Activated naive CD4-positive, alpha-beta T cell (primary cell): Measurements from ENCODE around the gene C6orf89.
"Not testable (repeated sequence)": the region's sequence is repeated elsewhere in the genome, so short reads cannot be mapped to it uniquely, and the experiment has no call there.

Source experiments
- DNase-seq, 4 experiments: peaks; one replicate each; lab custom pipeline; 2025; lab: John Stamatoyannopoulos, UW

C6orf89 gene

DNA sequence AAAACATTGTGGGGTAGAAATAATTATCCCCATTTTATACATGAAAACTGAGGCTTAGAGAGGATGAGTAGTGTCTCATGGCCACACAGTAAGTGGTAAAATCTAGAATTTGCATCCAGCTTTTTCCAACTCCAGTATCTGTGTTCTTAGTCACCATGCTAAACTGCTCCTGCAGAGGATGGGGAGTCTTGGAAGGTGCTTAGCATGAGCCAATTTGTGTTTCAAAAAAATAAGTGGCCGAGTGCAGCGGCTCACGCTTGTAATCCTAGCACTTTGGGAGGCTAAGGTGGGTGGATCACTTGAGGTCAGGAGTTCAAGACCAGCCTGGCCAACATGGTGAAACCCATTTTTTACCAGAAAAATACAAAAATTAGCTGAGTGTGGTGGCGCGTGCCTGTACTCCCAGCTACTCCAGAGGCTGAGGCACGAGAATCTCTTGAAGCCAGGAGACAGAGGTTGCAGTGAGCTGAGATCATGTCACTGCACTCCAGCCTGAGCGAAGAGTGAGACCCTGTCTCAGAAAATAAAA lies 2.4 kb downstream of the C6orf89 start:
- no peak for DNase-seq

DNA sequence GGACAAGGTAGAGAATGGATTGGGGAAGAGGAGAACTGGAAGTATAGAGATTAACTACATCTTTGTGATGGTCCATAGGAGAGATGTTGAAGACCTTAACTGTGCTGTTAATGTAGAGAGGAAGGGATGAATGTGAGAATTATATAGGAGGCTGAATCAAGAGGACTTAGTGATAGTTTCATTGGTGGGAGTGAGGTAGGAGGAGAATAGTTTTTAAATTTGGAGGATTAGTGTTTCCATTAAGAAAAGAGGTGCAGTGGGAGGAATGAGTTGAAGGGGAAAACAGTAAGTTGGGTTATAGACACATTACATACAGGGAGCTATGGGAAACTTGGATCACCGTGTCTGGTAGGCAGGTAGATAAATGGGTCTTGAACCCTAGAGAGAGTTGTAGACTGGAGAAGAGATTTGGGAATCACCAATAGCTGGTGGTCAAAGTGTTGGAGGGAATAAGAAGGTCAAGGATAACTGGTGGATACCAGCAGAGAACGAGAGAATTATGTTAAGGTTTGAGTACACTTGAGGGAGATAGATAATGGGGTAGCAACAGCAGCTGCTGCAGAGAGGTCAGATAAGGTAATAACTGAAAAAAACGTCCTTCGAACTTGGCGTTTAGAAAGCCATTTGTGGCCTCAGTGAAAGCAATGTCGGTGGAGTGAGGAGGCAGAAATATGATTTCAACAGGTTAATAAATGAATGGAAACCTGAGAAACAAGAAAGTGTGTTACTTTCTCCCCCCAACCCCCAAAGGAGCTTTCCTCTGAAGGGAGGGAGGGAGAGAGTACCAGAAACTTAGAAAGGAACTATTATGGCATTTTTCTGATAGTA lies 3.1 kb downstream of the C6orf89 start:
- no peak for DNase-seq

DNA sequence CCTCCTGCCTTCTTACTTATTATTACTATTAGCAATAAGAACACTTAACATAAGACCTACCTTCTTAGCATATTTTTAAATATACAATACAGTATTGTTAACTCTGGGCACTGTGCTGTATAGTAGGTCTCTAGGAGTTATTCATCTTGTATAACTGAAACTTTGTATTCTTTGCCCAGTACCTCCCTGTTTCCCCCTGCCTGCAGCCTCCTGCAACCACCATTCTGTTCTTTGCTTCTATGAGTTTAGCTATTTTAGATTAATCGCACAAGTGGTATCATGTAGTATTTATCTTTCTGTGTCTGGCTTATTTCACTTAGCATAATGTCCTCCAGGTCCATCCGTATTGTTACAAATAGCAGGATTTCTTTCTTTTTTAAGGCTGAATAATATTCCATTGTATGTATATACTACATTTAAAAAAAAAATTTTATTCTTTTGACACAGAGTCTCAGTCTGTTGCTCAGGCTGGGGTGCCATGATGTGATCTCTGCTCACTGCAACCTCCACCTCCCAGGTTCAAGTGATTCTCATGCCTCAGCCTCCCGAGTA lies 4.4 kb downstream of the C6orf89 start:
- DNase-seq = no peak

DNA sequence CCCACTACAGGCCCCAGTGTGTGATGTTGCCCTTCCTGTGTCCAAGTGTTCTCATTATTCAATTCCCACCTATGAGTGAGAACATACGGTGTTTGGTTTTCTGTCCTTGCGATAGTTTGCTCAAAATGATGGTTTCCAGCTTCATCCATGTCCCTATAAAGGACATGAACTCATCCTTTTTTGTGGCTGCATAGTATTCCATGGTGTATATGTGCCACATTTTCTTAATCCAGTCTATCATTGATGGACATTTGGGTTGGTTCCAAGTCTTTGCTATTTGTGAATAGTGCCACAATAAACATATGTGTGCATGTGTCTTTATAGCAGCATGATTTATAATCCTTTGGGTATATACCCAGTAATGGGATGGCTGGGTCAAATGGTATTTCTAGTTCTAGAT lies 5.4 kb downstream of the C6orf89 start:
- DNase-seq = not testable (repeated sequence)

DNA sequence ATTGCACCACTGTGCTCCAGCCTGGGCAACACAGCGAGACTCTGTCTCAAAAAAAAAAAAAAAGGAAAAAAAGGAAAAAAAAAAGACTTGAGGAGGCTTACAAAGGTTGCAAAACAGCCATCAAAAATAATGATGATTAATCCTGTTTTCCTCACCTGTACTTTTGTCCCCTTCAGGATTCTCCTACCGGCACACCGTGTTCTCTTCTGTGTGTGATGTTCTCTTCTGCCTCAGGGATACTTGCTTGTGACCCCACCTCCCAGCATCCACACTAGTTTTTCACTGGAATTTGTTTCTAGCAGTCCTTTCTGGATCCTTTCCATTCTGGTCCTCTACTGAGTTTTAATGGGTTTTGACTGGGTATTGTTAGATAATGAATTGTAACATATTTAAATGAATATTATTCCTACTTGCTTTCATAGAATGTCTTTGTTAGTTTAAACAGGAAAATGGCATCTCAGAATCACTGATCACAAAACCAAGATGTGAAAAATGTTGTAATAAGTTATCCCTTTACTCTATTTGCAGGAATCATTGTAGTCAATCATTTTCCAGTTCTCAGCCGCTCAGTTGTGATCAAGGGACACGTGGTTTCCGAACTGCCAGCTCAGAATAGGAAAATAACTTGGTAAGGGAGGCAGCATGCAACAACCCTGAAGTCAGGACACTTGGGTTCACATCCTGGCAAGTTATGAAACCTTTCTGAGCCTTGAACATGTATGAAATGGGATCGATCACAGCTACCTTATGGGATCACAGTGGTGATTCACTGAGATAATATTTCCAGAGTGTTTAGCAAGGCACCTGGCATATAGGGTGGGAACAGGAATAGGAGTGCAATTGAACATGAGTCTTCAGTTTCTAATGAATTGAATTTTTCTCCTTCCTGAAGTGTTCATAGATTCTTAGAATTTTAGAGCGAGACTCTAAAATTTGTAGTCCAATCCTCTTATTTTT lies 8.5 kb downstream of the C6orf89 start:
- no peak for DNase-seq

DNA sequence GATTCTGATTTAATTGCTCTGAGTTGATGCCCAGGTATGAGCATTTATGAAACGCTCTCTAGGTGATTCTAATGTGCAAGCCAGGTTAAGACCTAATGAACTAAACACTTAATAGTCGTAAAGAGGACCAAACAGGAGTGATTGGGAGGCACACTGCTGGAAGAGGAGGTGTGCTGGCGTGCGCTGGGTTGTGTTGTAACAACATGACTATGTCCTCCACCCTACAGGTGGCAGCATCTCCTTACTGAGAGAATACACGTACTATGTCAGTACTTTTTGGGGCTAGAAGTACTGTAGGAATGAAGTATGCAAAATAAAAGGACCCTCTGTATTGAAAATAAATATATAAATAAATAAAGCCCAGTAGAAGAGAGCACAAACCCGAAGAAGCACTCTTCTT lies 11.9 kb downstream of the C6orf89 start:
- DNase-seq = no peak

DNA sequence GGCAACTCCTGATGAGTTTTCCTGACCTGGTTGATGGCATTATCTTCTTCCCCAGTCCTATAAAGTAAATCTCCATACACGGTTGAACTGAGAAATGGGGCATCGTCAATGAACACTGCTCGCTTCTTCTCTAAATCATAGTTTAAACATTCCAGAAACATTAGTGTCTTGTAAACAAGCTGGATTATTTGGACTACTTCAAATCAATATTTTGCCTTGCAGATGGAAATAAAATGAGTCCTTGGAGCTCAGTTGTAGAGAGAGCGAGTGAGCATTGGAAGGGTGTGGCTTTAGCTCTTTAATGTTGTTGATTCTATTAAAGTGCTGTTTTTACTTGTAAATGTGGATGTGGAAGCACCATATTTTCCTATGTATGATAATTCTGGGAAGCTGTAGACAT lies 18.4 kb downstream of the C6orf89 start:
- DNase-seq = no peak

DNA sequence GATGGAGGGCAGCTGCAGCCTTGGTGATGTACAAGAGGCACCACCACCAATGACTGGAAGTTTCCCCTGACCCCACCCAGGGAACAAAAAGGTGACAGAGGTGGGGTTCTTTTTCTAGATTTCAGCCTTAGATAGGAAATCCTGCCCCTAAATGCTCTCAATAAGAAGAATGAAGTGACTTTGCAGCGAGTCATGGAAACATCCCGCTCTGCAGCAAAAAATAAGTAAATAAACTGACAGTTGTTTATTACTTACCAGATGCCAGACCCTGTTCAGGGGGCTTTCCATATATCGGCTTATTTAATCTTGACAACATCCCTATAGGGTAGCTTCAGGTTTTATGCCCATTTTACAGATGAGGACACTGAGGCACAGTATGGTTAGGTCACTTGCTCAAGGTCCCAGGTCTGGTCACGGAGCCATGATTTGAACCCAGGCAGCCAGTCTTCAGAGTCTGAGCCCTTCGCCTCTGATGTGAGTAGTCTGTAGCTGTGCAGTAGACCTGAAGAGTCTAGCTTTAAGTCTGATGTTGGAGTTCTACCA lies 19.2 kb downstream of the C6orf89 start:
- DNase-seq = no peak

DNA sequence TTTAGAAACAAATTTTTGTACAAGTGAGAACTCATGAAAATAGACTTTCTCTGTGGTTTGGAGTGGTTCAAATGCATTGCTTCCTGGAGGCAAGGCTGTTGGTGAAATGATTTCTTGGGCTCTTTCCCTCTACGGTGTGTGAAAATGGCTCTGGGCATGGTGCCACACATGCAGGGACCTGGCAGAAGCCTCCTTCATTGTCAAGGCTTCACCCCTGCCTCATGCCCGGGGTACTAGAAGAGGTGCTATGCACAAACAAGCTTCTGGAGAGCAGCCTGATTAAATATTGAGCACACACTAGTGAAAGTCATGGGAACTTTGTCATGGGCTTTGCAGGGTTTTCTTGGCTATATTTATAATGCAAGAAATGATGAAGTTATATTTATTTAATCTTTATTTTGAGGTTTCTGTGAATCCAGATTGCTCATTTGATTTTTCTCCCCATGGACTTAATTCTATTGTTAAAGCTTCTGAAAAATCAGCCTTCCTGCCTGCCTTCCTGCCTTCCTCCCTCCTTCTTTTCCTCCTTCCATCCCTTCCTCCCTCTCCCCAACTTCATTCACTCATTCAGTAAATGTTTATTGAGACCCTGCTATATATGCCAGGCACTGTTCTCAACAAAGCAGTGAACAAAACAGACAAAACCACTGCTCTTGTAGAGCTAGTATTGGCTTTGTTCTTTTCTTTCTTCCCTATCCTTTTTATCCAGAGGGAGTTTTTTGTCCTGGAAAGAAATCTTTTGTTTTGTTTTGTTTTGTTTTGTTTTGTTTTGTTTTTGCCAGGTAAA lies 21.0 kb downstream of the C6orf89 start:
- no peak for DNase-seq

DNA sequence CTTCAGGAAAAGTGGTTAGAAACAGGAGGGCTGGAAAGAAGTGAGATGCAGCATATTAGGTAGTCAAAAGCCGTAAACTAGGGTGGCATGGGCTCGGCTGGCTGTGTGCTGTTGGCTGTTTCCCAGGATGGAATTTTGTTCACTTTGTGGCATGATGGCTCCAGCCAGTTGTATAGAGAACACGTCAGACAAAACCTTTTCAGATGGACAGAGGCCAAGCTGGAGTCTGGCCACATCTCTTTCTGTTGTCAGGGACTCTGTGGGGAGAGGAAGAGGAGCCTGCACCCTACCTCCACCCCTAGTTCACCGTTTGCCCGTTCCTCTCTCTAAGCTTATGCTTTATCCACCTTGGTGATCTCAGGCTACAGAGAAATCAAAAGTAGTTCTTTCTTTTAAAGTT lies 22.0 kb downstream of the C6orf89 start:
- no peak for DNase-seq

DNA sequence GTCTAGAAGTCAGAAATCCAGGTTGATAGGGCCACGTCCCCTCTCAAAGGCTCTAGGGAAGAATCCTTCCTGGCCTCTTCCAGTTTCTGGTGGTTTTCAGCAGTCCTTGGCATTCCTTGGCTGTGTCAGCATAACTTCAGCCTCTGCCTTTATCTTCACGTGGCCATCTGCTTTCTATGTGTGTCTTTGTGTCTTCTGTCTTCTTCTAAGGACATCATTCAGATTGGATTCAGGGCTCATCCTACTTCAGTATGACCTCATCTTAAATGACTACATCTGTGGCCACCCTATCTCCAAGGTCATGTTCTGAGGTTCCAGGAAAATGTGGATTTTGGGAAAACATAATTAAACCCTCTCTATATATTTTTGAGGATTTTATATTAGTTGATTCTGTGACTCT lies 23.0 kb downstream of the C6orf89 start:
- no peak for DNase-seq

DNA sequence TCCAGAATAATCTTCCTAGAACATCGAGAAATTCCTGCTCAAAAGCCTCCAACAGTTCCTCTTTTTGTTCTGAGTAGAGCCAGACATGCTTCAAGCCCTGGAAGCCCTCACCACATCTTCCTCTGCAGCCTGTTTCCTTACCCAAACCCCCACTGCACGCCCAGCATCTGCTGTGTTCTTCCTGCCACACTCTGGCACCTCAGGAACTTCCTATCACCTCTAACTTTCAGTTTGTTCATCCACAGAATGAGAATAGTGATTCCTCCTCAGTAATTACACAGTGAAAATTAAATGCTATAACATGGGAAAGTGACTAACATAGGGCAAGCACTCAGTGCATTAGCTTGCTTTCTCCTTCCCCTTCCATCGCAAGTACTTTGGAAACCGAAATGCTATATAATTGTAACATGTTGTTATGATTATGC lies 26.3 kb downstream of the C6orf89 start:
- peak in 1 of 4 experiments; percentile 9 for DNase-seq

DNA sequence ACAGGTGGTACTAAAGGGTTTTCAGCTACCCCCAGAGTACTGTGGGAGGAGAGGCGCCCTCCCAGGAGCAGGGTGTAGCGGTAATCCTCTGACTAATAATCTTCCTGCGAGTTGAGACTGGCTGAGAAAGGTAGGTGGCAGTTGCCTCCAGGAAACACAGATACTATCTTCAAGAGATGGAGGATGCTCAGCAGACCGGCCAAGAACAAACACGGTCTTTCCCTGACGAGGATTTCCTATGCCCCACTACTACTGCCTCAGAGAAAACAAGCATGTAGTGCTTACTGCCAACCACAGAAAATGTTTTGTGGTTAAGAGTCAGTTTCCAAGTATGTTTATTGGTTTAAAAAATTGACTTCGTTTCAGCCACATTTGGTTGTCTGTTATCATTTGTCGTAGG lies 26.8 kb downstream of the C6orf89 start:
- DNase-seq = peak in 1 of 4 experiments; percentile 6

DNA sequence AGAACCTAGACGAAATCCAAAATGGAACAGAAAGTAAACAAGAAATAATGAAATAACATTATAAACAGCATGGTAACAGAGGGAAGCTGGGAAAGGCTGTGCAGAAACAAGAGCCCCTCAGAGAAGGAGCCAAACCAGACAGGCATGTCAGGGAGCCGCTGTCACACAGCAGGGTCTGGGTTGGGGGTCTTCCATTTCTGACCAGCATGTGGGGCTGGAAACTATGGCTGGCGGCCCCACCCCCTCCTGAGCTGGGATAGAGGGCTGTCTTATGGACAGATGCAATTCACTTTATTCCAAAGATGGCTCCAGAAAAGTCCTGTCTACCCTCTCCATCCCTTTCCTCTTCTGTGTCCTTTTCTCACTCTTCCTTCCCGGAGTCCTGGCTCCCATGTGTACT lies 27.3 kb downstream of the C6orf89 start:
- no peak for DNase-seq

DNA sequence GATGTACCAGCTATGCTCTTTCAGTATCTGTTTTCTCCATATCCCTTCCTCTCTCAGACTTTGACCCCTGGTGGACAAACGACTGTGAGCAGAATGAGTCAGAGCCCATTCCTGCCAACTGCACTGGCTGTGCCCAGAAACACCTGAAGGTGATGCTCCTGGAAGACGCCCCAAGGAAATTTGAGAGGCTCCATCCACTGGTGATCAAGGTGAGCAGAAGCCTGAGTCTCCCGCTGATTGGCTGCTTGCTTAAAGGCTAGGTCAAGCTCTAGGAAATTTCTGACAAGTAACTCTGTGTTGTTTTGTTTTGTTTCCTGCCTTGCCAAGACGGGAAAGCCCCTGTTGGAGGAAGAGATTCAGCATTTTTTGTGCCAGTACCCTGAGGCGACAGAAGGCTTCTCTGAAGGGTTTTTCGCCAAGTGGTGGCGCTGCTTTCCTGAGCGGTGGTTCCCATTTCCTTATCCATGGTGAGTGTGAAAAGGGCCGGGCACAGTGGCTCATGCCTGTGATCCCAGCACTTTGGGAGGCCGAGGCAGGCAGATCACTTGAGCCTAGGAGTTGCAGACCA lies 28.6 kb downstream of the C6orf89 start:
- no peak for DNase-seq

DNA sequence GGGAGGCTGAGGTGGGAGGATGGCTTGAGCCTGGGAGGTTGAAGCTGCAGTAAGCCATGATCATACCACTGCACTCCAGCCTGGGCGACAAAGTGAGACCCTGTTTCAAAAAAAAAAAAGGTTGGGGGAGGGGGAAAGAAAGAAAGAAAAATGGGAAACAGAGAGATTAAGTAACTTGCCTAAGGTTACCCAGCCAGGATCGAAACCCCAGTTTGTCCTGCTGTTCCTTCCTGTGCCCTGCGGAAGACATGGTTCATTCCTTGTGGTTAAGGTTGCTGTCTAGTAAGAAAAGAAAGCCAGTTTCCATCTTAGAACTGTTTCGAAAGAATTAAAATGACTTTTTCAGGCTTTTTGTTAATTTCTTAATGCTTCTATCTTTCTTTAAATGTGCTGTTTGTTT lies 29.8 kb downstream of the C6orf89 start:
- no peak for DNase-seq

DNA sequence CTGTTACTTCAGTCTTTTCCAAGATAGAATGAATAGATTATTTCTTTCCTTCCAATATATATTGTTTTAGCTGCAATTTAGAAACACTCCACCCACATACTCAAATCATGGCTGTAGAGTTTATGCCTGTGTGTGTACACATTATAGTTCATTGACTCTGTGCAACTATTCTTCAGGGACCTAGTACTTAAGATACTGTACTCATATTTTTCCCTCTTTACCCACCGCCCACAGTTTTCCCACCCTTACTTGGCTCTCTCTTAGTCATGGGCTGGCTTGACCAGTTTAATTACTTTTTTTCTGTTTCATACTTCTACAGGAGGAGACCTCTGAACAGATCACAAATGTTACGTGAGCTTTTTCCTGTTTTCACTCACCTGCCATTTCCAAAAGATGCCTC lies 30.4 kb downstream of the C6orf89 start:
- DNase-seq = no peak

DNA sequence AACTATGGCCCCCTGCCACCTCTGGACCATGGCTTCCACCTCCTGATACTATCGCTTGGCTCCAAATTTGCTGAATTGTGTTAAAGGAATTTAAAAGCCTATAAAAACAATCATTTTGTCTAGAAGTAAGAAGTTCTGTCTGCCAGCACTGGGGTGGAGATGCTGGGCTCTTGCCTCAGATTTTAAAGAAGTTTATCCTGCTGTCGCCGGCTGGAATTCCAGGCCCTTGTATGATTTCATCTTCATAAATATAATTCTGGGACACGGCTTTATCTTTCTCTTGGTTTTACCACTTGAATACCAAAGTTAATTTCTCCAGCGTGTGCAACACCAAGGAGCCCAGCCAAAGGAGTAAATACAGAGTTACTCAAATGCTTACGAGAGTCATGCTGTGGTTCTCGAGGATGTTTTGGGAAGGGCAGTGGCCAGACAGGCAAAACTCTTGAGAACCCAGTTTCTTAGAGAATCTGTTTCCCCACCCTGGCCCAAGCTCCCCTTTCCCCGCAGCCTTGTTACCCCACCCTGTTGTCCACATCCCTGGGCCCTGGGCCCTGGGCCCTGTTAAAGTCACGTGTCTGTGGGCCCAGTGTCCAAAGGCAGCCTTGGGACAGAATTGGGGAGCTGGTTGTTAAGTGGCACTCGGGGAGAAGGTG lies 31.9 kb downstream of the C6orf89 start:
- DNase-seq = no peak

DNA sequence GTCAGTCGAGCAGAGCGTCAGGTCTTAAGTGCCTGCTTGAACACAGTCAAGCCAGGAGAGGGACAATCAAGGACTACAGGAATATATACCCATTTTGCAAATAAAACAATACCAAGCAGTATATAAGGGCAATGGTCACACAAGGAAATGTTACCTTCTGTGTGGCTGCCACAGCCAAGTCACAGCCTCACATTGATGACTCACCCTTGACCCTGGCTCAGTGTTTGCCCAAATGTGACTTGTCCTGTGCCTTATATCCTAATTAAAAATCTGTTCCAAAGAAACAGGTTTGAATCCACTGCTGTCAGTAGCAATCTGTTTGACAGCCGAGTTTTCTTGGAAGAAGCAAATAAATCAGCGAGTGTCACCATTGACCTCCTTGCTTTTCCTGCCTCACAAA lies 34.3 kb downstream of the C6orf89 start:
- no peak for DNase-seq

DNA sequence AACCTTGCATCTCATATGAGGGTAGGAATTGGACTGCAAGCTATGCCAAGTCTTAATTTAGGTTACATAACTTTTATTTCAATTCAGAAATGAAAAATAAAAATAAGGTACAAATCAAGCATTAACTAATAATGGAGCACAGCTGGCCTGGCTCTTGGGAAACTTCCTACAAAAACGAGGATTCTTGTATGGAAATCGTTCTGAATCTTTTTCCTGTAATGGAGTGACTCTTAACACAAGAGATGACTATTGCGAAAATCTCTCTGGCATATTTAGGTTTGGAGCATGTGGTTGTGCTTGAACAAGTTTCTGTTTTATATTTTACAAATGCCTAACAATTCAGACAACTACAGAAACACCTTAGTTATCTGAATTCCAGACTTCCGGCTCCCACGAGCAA lies 34.8 kb downstream of the C6orf89 start:
- DNase-seq = no peak
